ENCODE data around the gene JAZF1. TPM values are rescaled to one million over a fixed set of nuclear protein-coding genes. Genes with fewer than 3 reads are reported as not detected.
"Not testable (repeated sequence)": the region's sequence is repeated elsewhere in the genome, so short reads cannot be mapped to it uniquely, and the experiment has no call there.

JAZF1 gene
- total RNA-seq, 1 experiment from 2014 or later: 15.3 TPM

DNA sequence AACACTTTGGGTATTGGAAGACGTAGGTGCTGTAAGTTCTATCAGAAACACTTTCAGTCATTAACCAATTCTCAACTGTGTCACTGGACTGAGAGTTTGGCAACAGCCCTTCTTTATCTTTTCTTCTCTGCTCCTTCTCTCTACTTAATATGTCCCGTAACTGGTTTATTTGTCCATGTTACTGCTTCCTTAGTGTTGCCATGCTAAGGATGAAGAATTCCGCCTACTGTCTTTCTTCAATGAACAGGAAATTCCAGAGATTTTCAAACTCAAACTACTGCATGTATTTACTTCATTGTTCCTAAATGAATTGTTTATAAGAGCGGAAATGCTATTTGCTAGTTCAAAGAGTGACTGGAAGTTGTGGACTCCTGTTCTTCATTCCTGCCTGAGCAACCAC is 296.9 kb downstream of the JAZF1 start:
- DNase-seq (ENCODE audit: low read depth, low spot score): no peak
- in situ Hi-C loops (cut with HindIII; ENCODE audit: low pct_unique_long_range_greater_than_20kb, low sequenced_read_pairs): no loop called here

- in situ Hi-C loops (cut with HindIII; ENCODE audit: low pct_unique_long_range_greater_than_20kb, low sequenced_read_pairs): no loop called here
- peak; percentile 51 for DNase-seq (ENCODE audit: low read depth, low spot score)
These were observed 303.8 kb downstream of the JAZF1 start for GRCh38 chr7:27876756-27877155.

DNA sequence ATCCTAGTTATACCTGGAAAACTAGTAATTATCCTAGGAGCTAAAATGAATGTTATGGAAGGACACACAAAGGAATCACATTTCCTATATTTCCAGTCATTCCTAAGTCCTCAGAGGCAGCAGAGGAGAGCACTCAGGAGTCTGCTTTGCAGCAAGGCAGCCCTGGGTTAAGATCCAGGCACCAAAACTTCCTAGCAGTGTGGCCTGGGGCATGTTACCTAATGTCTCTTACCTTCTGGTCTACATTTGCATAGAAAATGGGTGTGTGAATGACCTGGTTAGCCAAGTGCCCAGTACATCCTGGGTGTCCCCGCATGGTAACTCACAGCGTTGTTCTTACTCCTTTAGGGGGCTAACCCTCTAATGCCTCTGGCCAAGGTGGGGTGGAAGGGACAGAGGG is 304.8 kb downstream of the JAZF1 start:
- no peak for DNase-seq (ENCODE audit: low read depth, low spot score)
- in situ Hi-C loops (cut with HindIII; ENCODE audit: low pct_unique_long_range_greater_than_20kb, low sequenced_read_pairs): no loop called here

- in situ Hi-C loops (cut with HindIII; ENCODE audit: low pct_unique_long_range_greater_than_20kb, low sequenced_read_pairs): no loop called here
These were observed 305.5 kb downstream of the JAZF1 start for GRCh38 chr7:27875061-27875460.

GRCh38 chr7:27873981-27874957 is 306.3 kb downstream of the JAZF1 start:
- peak; percentile 33 for DNase-seq (ENCODE audit: low read depth, low spot score)
- in situ Hi-C loops (cut with HindIII; ENCODE audit: low pct_unique_long_range_greater_than_20kb, low sequenced_read_pairs): no loop called here

More at GRCh38 chr7:27875061-27875460, 305.5 kb downstream of the JAZF1 start:
- no peak for DNase-seq (ENCODE audit: low read depth, low spot score)

DNA sequence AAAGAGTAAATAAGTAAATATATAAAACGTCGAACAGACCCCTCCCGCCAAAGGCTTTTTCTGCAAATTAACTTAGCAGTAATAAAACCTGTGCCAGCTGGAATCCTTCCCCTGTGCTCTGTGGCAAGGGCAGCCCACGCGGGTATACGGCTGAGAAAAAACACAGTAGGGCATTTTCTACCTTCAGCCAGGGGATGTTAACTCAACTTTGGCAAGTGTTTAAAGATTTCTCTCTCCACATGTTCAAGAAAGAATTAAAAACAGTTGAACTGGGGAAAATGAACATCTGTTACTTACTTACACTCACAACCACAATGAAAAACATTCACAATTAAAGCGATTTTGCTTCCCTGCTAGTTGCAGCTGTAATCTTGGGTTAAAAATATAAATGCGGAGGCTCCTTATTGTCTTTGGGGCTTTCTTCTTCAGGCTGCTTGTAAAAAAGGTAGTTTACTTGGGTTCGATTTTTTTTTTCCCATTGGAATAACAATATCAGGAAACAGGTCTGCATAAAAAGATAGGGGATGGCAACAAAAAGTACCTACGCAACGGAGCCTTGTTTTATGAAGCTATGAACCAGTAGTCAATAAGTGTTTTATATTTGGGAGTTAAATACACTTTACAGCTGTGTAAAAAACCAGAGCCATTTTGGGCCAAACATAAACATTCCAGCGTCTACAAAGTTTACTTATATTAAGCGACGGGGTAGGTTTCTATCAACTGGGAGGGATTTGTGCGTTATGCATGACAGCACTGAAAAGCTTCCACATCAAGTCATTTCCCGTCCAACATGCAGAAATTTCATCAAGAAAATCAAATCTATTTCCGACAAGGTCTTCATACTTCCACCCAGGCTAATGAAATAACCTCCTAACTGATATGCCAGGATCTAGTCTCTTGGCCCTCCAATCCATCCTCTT is 308.0 kb downstream of the JAZF1 start:
- in situ Hi-C loops (cut with HindIII; ENCODE audit: low pct_unique_long_range_greater_than_20kb, low sequenced_read_pairs): no loop called here
- DNase-seq (ENCODE audit: low read depth, low spot score): no peak

- DNase-seq (ENCODE audit: low read depth, low spot score): no peak
These were observed 308.7 kb downstream of the JAZF1 start for GRCh38 chr7:27871866-27872265.

GRCh38 chr7:27871086-27871485 is 309.5 kb downstream of the JAZF1 start:
- no peak for DNase-seq (ENCODE audit: low read depth, low spot score)
- in situ Hi-C loops (cut with HindIII; ENCODE audit: low pct_unique_long_range_greater_than_20kb, low sequenced_read_pairs): no loop called here

More at GRCh38 chr7:27871866-27872265, 308.7 kb downstream of the JAZF1 start:
- in situ Hi-C loops (cut with HindIII; ENCODE audit: low pct_unique_long_range_greater_than_20kb, low sequenced_read_pairs): no loop called here

GRCh38 chr7:27870595-27870994 is 310.0 kb downstream of the JAZF1 start:
- in situ Hi-C loops (cut with HindIII; ENCODE audit: low pct_unique_long_range_greater_than_20kb, low sequenced_read_pairs): no loop called here
- no peak for DNase-seq (ENCODE audit: low read depth, low spot score)

DNA sequence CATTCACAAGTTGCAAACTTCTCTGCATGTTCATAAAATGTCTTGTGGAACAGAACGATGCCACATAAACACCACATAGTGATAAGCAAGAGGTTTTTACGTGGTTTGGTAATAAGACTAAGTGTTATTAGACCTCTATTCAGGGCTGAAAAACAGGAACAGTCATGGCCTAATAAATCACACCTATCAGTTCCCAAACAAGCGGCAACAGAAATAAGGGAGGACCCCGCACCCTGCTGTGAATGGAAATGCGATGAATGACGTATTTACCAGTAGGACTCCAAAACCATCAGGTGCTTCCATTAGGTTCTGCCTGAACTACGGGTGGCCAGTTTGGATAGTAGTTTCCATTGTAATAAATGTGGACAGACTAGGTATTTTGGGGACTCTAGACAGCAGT is 311.5 kb downstream of the JAZF1 start:
- DNase-seq (ENCODE audit: low read depth, low spot score): no peak
- in situ Hi-C loops (cut with HindIII; ENCODE audit: low pct_unique_long_range_greater_than_20kb, low sequenced_read_pairs): no loop called here

- DNase-seq (ENCODE audit: low read depth, low spot score): no peak
These were observed 312.5 kb downstream of the JAZF1 start for GRCh38 chr7:27868131-27868550.

DNA sequence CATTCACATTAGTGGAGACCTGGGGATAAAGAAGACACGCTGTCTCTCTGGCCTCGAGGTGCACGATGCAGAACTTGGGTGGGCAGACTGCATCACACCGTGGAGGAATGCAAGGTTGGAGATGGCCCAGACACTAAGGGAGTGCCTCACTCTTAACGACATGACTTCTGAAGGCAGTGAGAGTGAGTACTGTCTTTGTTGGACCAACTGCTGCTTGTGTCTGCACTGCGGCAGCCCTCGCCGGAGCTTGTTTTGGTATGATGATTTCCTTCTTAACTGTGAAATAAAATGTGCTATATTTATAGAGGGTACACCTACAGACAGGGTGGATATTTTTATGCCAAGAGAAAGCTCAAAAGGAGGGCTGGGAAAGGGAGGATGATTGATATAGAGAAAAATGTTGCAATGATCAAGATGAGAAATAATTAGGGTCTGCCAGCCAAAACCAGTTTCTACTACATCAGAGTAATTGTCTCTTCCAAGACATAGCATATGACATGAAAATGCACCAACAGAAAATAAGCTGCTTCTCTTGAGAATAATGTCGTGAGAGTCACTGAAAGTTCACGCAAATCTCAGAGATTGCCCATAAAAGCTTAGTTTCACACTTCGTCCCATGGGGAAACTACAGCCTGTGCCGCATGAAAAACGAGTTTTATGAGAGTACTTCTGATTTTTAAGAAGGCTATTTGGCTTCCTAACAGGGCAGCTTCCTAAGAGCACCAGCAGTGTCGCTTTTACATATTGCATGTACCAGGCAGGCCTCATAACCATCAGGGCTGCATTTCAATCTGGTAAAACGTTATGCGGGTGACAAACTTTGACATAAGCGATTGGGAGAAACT is 313.5 kb downstream of the JAZF1 start:
- in situ Hi-C loops (cut with HindIII; ENCODE audit: low pct_unique_long_range_greater_than_20kb, low sequenced_read_pairs): no loop called here
- DNase-seq (ENCODE audit: low read depth, low spot score): no peak

More at GRCh38 chr7:27868131-27868550, 312.5 kb downstream of the JAZF1 start:
- in situ Hi-C loops (cut with HindIII; ENCODE audit: low pct_unique_long_range_greater_than_20kb, low sequenced_read_pairs): no loop called here

DNA sequence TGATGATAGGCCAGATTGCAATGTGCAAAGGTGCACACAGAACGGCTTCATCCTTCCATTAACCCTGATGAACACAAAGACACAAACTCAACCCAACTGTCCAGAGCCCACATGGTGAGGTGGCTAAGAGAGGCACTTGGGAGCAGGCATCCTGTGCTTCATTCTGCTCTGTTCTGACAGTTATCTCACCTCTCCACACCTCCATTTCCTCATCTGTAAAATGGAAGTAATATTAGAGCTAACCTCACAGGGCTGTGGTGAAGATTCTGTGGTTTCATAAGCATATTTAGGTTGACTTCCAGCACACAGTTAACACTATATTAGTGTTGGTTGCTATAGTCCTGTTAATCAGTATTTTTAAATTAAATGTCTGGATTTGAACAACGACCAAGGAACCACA is 314.3 kb downstream of the JAZF1 start:
- in situ Hi-C loops (cut with HindIII; ENCODE audit: low pct_unique_long_range_greater_than_20kb, low sequenced_read_pairs): no loop called here
- no peak for DNase-seq (ENCODE audit: low read depth, low spot score)

- DNase-seq (ENCODE audit: low read depth, low spot score): no peak
These were observed 316.7 kb downstream of the JAZF1 start for GRCh38 chr7:27863880-27864279.

DNA sequence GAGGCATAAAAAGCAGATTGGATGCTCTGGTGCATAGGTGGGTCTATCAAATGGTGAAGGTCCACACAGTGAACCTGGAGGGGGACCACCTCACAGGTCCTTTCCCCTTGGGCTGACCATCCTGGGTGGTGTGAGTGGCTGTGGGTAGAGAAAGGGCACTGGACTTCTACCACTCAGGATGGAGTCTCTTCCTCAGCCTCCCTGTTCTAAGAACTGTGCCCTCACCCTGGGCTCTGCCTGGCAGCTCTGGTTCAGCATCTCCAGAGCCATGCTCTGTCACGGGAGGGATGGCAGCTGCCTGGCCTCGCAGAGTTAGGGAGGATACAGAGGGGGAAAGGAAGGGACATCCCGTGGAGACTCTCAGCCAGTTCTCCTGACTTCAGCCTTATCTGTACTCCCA is 318.8 kb downstream of the JAZF1 start:
- in situ Hi-C loops (cut with HindIII; ENCODE audit: low pct_unique_long_range_greater_than_20kb, low sequenced_read_pairs): no loop called here
- DNase-seq (ENCODE audit: low read depth, low spot score): no peak

More at GRCh38 chr7:27863880-27864279, 316.7 kb downstream of the JAZF1 start:
- in situ Hi-C loops (cut with HindIII; ENCODE audit: low pct_unique_long_range_greater_than_20kb, low sequenced_read_pairs): no loop called here

- in situ Hi-C loops (cut with HindIII; ENCODE audit: low pct_unique_long_range_greater_than_20kb, low sequenced_read_pairs): no loop called here
- DNase-seq (ENCODE audit: low read depth, low spot score): no peak
These were observed 319.8 kb downstream of the JAZF1 start for GRCh38 chr7:27860800-27861199.

DNA sequence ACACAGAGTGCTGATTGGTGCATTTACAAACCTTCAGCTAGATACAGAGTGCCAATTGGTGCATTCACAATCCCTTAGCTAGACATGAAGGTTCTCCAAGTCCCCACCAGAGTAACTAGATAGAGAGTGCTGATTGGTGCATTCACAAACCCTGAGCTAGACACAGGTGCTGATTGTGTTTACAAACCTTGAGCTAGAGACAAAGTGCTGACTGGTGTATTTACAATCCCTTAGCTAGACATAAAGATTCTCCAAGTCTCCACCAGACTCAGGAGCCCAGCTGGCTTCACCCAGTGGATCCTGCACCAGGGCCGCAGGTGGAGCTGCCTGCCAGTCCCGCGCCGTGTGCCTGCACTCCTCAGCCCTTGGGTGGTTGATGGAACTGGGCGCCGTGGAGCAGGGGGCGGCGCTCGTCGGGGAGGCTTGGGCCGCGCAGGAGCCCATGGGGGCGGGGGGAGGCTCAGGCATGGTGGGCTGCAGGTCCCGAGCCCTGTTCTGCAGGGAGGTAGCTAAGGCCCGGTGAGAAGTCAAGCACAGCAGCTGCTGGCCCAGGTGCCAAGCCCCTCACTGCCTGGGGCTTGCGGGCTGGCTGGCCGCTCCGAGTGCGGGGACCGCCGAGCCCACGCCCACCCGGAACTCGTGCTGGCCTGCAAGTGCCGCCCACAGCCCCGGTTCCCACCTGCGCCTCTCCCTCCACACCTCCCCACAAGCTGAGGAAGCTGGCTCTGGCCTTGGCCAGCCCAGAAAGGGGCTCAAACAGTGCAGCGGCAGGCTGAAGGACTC is 323.7 kb downstream of the JAZF1 start:
- DNase-seq (ENCODE audit: low read depth, low spot score); in situ Hi-C loops (cut with HindIII; ENCODE audit: low pct_unique_long_range_greater_than_20kb, low sequenced_read_pairs): not testable (repeated sequence)
